Caco-2 (cell line): Measurements from ENCODE around the gene HINFP. TPM values are rescaled to one million over a fixed set of nuclear protein-coding genes. Genes with fewer than 3 reads are reported as not detected.
A peak's percentile ranks its signal among the peaks of the same experiment; 100 is the strongest.

Experiments
- BruUV-seq: library from RNA; stranded (reverse); fragments of 400-500 nt; replicated peaks from 2 replicates; lab custom pipeline; 2021; lab: Mats Ljungman, UMichigan
- CTCF ChIA-PET: fragments of 300-600 bp; sonication (Branson Sonifier 250); formaldehyde crosslinking; loops from one replicate; lab custom pipeline; 2022; ENCODE audit warnings: antibody characterized with exemption; lab: Charles Lee
- POLR2A ChIA-PET: fragments of 300-600 bp; sonication (Branson Sonifier 250); formaldehyde crosslinking; loops from one replicate; lab custom pipeline; 2022; ENCODE audit warnings: antibody characterized with exemption; lab: Charles Lee
- DNase-seq, 2 experiments: peaks; one replicate each; pipeline versions ENCODE4 v3.0.0 to v3.0.0-alpha.2; 2020 to 2022
- H3K27me3 ChIP-seq: replicated peaks from 2 replicates; pipeline ENCODE4 v1.6.0; 2011; ENCODE audit warnings: low read length; ENCODE audit not compliant: control insufficient read depth, insufficient read depth
- H3K36me3 ChIP-seq: 2 replicates; pipeline ENCODE4 v1.5.1; 2011; ENCODE audit warnings: low read length; ENCODE audit not compliant: control insufficient read depth, insufficient read depth
- H3K4me1 ChIP-seq: fragments of 250-450 bp; sonication (Bioruptor Pico); 2 replicates; pipeline ENCODE4 v1.5.1; 2020; ENCODE audit warnings: mild to moderate bottlenecking
- H3K4me3 ChIP-seq: 2 replicates; pipeline ENCODE4 v1.5.1; 2011; ENCODE audit warnings: low read depth, mild to moderate bottlenecking, control low read depth, low read length
- H3K9me3 ChIP-seq: fragments of 250-450 bp; sonication (Bioruptor Pico); 2 replicates; pipeline ENCODE4 v1.5.1; 2020; ENCODE audit warnings: mild to moderate bottlenecking, moderate library complexity
- H3K27ac Mint-ChIP-seq: one replicate; pipeline ENCODE4 v1.8.0; 2022; ENCODE audit warnings: mixed read lengths; ENCODE audit not compliant: unreplicated experiment
- H3K27me3 Mint-ChIP-seq: one replicate; pipeline ENCODE4 v1.8.0; 2022; ENCODE audit warnings: mixed read lengths; ENCODE audit not compliant: insufficient read depth, unreplicated experiment
- H3K36me3 Mint-ChIP-seq: one replicate; pipeline ENCODE4 v1.8.0; 2022; ENCODE audit warnings: mild to moderate bottlenecking, mixed read lengths; ENCODE audit not compliant: insufficient read depth, unreplicated experiment
- H3K4me1 Mint-ChIP-seq: one replicate; pipeline ENCODE4 v1.8.0; 2022; ENCODE audit warnings: low read depth, mixed read lengths; ENCODE audit not compliant: unreplicated experiment
- H3K4me3 Mint-ChIP-seq: one replicate; pipeline ENCODE4 v1.8.0; 2022; ENCODE audit warnings: mild to moderate bottlenecking, moderate library complexity, mixed read lengths; ENCODE audit not compliant: unreplicated experiment
- H3K9me3 Mint-ChIP-seq: one replicate; pipeline ENCODE4 v1.8.0; 2022; ENCODE audit warnings: mixed read lengths; ENCODE audit not compliant: unreplicated experiment
- CTCF ChIP-seq, 2 experiments: fragments of 200-600 bp in 1 of 2; IDR thresholded peaks; 1 replicate in 1 of 2; 2 replicates in 1 of 2; pipeline versions ENCODE4 v1.5.1 to v1.8.0; 2011 to 2022; ENCODE audit warnings: antibody characterized with exemption in 1 of 2, control low read depth in 1 of 2, inconsistent platforms in 1 of 2, low read depth in 1 of 2, low read length in 1 of 2, mild to moderate bottlenecking in 1 of 2, moderate library complexity in 1 of 2; ENCODE audit not compliant: insufficient read depth in 1 of 2, severe bottlenecking in 1 of 2, unreplicated experiment in 1 of 2
- intact Hi-C: fragments of 100-400 bp; cut with micrococcal nuclease; formaldehyde crosslinking; loops from one replicate; pipeline ENCODE4 v1.10.0; 2022; ENCODE audit not compliant: unreplicated experiment
- total RNA-seq: library from RNA; stranded (reverse); gene quantifications from 2 replicates; pipeline ENCODE4 v1.2.3, GENCODE V29; 2022

Gene HINFP
- total RNA-seq, 1 experiment from 2014 or later, result 61.6 TPM

- ChIA-PET CTCF (interaction anchor here (0.6 to 1.8 kb wide), 3 partner anchors 82 to 98 kb away, joined by 3 to 4 read pairs (median 3); partner anchors contain the start of gene CBL), POLR2A (interaction anchor here (1.4 to 1.6 kb wide), 2 partner anchors 13 kb away, joined by 4 to 16 read pairs; partner anchors contain the start of gene HINFP)
- Histone ChIP-seq H3K36me3 (0 out of 2 replicates have a peak, but pooled peaks cover 2% of the 10 kb centered on the region), H3K9me3 (no peaks in the 10 kb centered on the region), H3K4me3 (peak overlapping the region; percentile 85), H3K27me3 (no peaks in the 10 kb centered on the region), H3K4me1 (peaks cover 24% of the 10 kb centered on the region)
- intact Hi-C loops, result no loop called here
- Mint-ChIP-seq H3K4me3 (peak overlapping the region; percentile 79), H3K36me3 (peaks cover 34% of the 10 kb centered on the region), H3K9me3 (no peaks in the 10 kb centered on the region), H3K4me1 (peaks cover 25% of the 10 kb centered on the region), H3K27ac (peak overlapping the region; percentile 27), H3K27me3 (no peaks in the 10 kb centered on the region)
- no TSS peak for BruUV-seq
- no peak for TF ChIP-seq CTCF (IDR thresholded peaks at IDR 0.05; ENCODE audit: insufficient read depth in 1 of 2, low read depth in 1 of 2, low read length in 1 of 2, severe bottlenecking in 1 of 2, unreplicated experiment in 1 of 2)
- DNase-seq, result peak; percentile 77 to 79
Observed at GRCh38 chr11:119108146-119108856, 13.1 kb upstream of the HINFP start.

- TF ChIP-seq CTCF (IDR thresholded peaks at IDR 0.05; ENCODE audit: insufficient read depth in 1 of 2, low read depth in 1 of 2, low read length in 1 of 2, severe bottlenecking in 1 of 2, unreplicated experiment in 1 of 2), result no peak
- H3K4me3 Mint-ChIP-seq, result peak overlapping the region; percentile 79
- ChIA-PET CTCF (interaction anchor here (1.1 kb wide), 1 partner anchor 97 kb away, joined by 3 read pairs; the partner anchor contains the start of gene CBL), POLR2A (interaction anchor here (1.4 to 1.6 kb wide), 2 partner anchors 13 kb away, joined by 4 to 16 read pairs; partner anchors contain the start of gene HINFP)
- H3K4me1 Mint-ChIP-seq, result peaks cover 25% of the 10 kb centered on the region
- no peaks in the 10 kb centered on the region for H3K9me3 Mint-ChIP-seq
- no peak for DNase-seq
- peak overlapping the region; percentile 27 for H3K27ac Mint-ChIP-seq
- Histone ChIP-seq H3K9me3 (no peaks in the 10 kb centered on the region), H3K36me3 (0 out of 2 replicates have a peak, but pooled peaks cover 2% of the 10 kb centered on the region), H3K27me3 (no peaks in the 10 kb centered on the region), H3K4me1 (peaks cover 21% of the 10 kb centered on the region), H3K4me3 (no peak overlapping the region)
- BruUV-seq, result no TSS peak
- intact Hi-C loops, result no loop called here
- peaks cover 34% of the 10 kb centered on the region for H3K36me3 Mint-ChIP-seq
- no peaks in the 10 kb centered on the region for H3K27me3 Mint-ChIP-seq
Observed at GRCh38 chr11:119108857-119109221, 12.5 kb upstream of the HINFP start.

- POLR2A ChIA-PET, result interaction anchor here (0.5 to 1.4 kb wide), 2 partner anchors 8 to 14 kb away, joined by 3 to 4 read pairs; partner anchors contain the start of gene DPAGT1
- intact Hi-C loops, result no loop called here
- no peaks in the 10 kb centered on the region for H3K27me3 ChIP-seq
- BruUV-seq, result no TSS peak
- DNase-seq, result no peak
- TF ChIP-seq CTCF (IDR thresholded peaks at IDR 0.05; ENCODE audit: insufficient read depth in 1 of 2, low read depth in 1 of 2, low read length in 1 of 2, severe bottlenecking in 1 of 2, unreplicated experiment in 1 of 2), result no peak
- 0 out of 2 replicates have a peak, but pooled peaks cover 2% of the 10 kb centered on the region for H3K36me3 ChIP-seq
- Mint-ChIP-seq H3K4me3 (no peak overlapping the region), H3K27me3 (no peaks in the 10 kb centered on the region), H3K4me1 (peaks cover 25% of the 10 kb centered on the region), H3K36me3 (peaks cover 34% of the 10 kb centered on the region), H3K27ac (no peak overlapping the region), H3K9me3 (no peaks in the 10 kb centered on the region)
- peaks cover 21% of the 10 kb centered on the region for H3K4me1 ChIP-seq
- CTCF ChIA-PET, result interaction anchor here (0.6 to 0.8 kb wide), 2 partner anchors 87 to 259 kb away, joined by 3 to 6 read pairs; no protein-coding TSS in a partner anchor
- H3K9me3 ChIP-seq, result no peaks in the 10 kb centered on the region
- H3K4me3 ChIP-seq, result no peak overlapping the region
Observed at GRCh38 chr11:119109843-119110242, 11.5 kb upstream of the HINFP start.
